ENCODE data around the gene AXDND1.

AXDND1 gene

DNA sequence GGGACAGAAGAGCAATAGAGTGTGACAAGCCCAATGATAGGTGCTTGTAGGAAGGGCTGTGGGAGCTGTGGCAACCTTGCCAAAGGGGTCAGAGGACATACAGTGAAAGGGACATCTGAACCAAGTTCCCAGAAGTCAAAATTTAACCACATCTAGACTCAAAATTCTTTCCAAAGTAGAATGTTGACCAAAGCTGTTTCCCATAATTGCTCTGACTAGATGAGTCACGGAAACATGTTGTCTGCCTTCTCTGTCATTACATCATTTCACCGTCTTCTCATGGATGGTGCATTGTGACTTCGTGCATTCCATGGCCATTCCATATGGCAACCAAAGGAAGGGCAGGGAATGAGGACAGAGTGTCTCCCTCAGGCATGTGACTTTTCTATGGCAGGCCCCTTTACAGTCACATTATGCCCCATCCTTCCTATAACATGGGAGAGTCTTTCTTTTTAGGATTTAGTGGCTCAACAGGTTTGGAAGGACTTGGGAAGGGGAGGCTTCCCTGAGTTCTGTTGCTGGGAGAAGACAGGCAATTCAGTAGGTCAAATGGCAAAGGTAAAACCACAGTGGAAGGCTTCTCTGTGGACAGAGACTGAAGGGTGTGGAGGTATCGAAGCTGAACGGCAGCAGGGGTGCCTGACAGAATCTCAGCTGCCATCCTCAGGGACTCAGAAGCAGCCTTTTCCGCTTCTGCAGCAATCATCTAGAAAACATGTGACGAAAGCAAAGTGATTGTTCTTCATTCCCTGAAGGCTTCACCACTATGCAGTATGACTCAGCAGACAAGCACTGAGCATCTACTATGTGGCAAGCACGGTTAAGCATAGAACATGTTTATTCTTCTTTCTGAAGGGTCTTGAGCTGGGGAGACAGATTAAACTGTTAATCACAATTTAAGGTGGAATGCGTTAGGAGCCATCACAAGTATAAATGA, 185.2 kb downstream of the AXDND1 start:
- TF ChIP-seq, protein P1, sequence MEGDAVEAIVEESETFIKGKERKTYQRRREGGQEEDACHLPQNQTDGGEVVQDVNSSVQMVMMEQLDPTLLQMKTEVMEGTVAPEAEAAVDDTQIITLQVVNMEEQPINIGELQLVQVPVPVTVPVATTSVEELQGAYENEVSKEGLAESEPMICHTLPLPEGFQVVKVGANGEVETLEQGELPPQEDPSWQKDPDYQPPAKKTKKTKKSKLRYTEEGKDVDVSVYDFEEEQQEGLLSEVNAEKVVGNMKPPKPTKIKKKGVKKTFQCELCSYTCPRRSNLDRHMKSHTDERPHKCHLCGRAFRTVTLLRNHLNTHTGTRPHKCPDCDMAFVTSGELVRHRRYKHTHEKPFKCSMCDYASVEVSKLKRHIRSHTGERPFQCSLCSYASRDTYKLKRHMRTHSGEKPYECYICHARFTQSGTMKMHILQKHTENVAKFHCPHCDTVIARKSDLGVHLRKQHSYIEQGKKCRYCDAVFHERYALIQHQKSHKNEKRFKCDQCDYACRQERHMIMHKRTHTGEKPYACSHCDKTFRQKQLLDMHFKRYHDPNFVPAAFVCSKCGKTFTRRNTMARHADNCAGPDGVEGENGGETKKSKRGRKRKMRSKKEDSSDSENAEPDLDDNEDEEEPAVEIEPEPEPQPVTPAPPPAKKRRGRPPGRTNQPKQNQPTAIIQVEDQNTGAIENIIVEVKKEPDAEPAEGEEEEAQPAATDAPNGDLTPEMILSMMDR (conservative IDR thresholded peaks at IDR 0.05), result no peak
- no peak for TF ChIP-seq ZFX (IDR thresholded peaks at IDR 0.05)
- no peak overlapping the region for H3K27ac ChIP-seq

DNA sequence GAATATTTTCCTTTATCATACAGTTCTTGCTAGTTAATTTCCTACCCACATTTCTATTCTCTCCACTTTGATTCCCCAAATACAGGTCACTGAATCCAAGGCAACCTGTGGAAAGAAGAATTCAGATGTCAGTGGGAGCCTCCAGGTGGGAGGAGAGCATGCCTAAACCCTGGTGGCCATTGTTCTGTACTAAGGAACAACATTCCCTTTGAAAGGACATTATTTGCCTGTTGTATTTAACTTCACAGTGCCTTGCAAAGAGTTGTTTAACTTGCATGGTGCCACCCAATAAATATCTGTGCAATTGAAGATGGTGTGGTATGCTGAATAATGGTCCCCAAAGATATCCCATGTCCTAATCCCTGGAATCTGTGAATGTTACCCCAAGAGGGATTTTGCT, 188.7 kb downstream of the AXDND1 start:
- no peak overlapping the region for H3K27ac ChIP-seq
- TF ChIP-seq, protein P1 (conservative IDR thresholded peaks at IDR 0.05), result no peak
- TF ChIP-seq ZFX (IDR thresholded peaks at IDR 0.05), result no peak

DNA sequence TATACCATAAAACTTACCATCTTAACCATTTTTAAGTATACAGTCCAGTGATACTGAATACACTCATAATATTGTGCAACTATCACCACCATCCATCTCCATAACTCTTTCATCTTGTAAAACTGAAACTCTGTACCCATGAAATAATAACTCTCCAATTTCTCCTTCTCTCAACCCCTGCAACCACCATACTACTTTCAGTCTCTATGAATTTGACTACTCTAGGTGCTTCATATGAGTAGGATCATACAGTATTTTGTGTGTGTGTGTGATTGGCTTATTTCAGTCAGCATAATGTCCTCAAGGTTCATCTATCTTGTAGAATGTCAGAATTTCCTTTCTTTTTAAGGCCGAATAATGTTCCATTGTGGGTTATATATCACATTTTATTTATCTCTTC, 192.3 kb downstream of the AXDND1 start:
- no peak overlapping the region for H3K27ac ChIP-seq
- no peak for TF ChIP-seq ZFX (IDR thresholded peaks at IDR 0.05)
- TF ChIP-seq, protein P1 (conservative IDR thresholded peaks at IDR 0.05), result no peak

DNA sequence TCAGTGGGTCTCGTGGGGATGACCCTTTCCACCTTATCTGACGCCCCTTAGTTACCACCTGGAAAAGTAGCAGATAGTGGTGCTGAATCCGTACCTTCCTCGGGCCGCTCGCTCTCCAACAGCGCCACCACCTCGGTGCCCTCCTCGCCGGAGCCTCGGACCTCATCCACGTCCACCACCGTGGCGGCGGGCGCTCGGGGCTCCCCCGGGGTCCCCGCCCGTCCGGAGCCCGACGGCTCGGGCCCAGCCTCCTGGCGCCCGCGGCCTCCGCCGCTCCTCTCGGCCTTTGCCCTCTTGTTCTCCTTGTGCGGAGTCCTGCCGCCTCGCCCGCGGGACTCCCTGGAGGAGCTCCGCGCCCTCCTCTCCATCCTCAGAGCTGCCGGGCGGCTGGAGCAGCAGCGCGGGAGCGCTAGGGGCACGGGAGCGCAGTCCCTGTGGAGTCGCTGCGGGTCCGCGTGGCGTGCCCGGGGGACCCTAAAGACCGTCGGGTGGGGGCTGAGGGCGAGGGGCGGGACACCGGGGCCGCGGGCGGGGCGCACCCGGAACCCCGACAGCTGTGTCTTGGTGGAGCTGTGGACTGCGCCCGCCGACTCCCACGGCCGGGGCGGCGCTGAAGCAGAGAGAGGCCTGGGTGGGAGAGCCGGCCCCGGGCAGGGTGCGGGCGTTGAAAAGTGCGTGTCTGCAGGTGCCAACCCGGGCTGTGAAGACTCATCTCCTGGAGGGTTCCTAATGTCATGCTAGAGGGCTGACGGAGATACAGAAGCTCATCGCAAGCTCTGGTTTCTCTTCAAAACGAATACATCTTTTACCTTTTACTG, 209.9 kb downstream of the AXDND1 start, which contains the start of gene NPHS2:
TSS of gene NPHS2 (minus strand) at position 452 of the 818 bp plus-strand sequence. CDS start at position 368, 84 bp downstream.
- TF ChIP-seq, protein P1 (conservative IDR thresholded peaks at IDR 0.05), result no peak
- no peak for TF ChIP-seq ZFX (IDR thresholded peaks at IDR 0.05)
- no peak within 1 kb of the TSS for H3K27ac ChIP-seq

DNA sequence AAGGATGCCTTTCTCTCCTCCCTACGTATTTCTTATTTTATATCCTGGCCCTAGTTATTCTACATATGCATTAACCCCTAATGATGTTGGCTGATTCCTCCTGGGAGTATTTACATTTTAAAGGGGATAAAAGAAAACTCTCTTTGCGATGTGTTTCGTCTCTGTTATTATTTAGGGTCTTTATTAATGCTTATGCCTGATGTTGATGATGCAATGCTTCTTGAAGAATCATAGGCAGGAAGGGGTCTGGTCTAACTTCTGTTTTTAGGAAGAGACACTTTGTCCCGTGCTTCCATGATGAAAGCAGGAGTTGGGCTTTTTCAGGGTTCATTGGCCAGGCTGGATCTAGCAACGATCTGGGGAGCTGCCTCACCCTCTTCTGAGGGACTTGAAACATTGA, 210.7 kb downstream of the AXDND1 start:
- no peak for TF ChIP-seq ZFX (IDR thresholded peaks at IDR 0.05)
- TF ChIP-seq, protein P1 (conservative IDR thresholded peaks at IDR 0.05), result no peak
- H3K27ac ChIP-seq, result no peak overlapping the region

DNA sequence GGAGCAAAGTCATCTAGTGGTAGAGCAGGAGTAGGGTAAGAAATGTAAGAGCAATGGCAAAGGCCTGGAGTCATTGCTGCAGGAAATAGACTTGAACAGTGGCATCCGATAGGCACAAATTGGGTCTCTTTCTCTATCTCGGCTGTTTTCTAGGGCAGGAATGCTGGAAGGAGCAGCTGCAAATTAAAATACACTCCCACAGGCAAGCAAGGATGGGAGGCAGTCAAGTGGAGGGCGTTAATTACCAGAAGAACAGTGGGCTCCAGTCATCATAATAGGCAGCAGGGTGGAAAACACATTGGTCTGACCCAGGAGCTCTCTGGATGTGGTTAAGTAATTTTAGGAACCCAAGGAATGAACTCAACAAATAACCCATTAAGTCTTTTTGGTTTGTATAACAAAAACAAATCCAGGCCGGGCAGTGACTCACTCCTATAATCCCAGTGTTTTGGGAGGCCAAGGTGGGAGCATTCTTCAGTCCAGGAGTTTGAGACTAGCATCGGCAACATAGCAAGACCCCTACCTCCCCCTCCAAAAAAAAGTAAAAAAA, 218.1 kb downstream of the AXDND1 start:
- H3K27ac ChIP-seq, result no peak overlapping the region
- TF ChIP-seq, protein P1 (conservative IDR thresholded peaks at IDR 0.05), result no peak
- TF ChIP-seq ZFX (IDR thresholded peaks at IDR 0.05), result no peak
